Measurements from ENCODE around the gene VPS8.

The VPS8 gene

DNA sequence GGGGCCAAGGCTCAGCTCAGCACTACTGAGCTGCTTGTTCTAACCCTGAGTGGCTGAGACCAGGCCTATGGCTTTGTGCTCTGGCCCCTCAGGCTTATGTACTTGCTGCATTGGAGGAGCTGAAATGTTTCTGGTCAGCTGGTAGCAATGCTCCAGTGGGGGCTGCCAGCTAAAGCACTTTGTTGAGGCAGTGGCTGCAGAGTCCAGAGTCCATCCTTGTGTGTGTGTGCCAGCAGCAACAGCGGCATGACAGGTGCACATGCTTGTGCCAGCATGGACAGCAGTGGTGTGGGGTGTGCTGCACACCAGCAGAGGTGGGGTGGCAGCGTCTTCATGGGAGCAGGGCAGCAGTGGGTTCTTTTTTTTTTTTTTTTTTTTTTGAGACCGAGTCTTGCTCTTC lies 169.1 kb downstream of the VPS8 start:
- Histone ChIP-seq H3K79me2 (ENCODE audit: insufficient read depth, low read length) (no peaks in the 10 kb centered on the region), H3K27me3 (ENCODE audit: low read length) (no peaks in the 10 kb centered on the region), H3K27ac (ENCODE audit: low read depth, low read length) (no peak overlapping the region), H4K20me1 (ENCODE audit: low read depth, low read length) (no peaks in the 10 kb centered on the region), H3K36me3 (ENCODE audit: low read length) (no peaks in the 10 kb centered on the region), H3F3A (ENCODE audit: insufficient read depth) (no peaks in the 10 kb centered on the region), H3K9ac (ENCODE audit: low read length) (no peak overlapping the region), H3K9me2 (replicated peaks; ENCODE audit: insufficient read depth, low read length) (no peaks in the 10 kb centered on the region), H3K4me3 (ENCODE audit: insufficient read depth, low read length, poor library complexity, severe bottlenecking) (no peak overlapping the region), H3K4me2 (ENCODE audit: low read depth, low read length, poor library complexity, severe bottlenecking) (no peak overlapping the region), H3K9me3 (ENCODE audit: insufficient read depth, low read length) (no peaks in the 10 kb centered on the region), H2AFZ (ENCODE audit: low read depth, low read length, severe bottlenecking) (no peak overlapping the region)
- no peak for TF ChIP-seq EZH2phosphoT487 (conservative IDR thresholded peaks at IDR 0.05; ENCODE audit: low read length)
- TF ChIP-seq, protein P1, sequence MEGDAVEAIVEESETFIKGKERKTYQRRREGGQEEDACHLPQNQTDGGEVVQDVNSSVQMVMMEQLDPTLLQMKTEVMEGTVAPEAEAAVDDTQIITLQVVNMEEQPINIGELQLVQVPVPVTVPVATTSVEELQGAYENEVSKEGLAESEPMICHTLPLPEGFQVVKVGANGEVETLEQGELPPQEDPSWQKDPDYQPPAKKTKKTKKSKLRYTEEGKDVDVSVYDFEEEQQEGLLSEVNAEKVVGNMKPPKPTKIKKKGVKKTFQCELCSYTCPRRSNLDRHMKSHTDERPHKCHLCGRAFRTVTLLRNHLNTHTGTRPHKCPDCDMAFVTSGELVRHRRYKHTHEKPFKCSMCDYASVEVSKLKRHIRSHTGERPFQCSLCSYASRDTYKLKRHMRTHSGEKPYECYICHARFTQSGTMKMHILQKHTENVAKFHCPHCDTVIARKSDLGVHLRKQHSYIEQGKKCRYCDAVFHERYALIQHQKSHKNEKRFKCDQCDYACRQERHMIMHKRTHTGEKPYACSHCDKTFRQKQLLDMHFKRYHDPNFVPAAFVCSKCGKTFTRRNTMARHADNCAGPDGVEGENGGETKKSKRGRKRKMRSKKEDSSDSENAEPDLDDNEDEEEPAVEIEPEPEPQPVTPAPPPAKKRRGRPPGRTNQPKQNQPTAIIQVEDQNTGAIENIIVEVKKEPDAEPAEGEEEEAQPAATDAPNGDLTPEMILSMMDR (IDR thresholded peaks at IDR 0.05; ENCODE audit: insufficient read depth, low read length, poor library complexity, severe bottlenecking), result no peak

GRCh38 chr3:184982076-184982475 lies 170.1 kb downstream of the VPS8 start:
- Histone ChIP-seq H3K27me3 (ENCODE audit: low read length) (no peaks in the 10 kb centered on the region), H3F3A (ENCODE audit: insufficient read depth) (no peaks in the 10 kb centered on the region), H2AFZ (ENCODE audit: low read depth, low read length, severe bottlenecking) (no peak overlapping the region), H3K4me2 (ENCODE audit: low read depth, low read length, poor library complexity, severe bottlenecking) (no peak overlapping the region), H3K9me3 (ENCODE audit: insufficient read depth, low read length) (no peaks in the 10 kb centered on the region), H3K79me2 (ENCODE audit: insufficient read depth, low read length) (no peaks in the 10 kb centered on the region), H3K9me2 (replicated peaks; ENCODE audit: insufficient read depth, low read length) (no peaks in the 10 kb centered on the region), H3K36me3 (ENCODE audit: low read length) (no peaks in the 10 kb centered on the region), H3K27ac (ENCODE audit: low read depth, low read length) (no peak overlapping the region), H4K20me1 (ENCODE audit: low read depth, low read length) (no peaks in the 10 kb centered on the region), H3K9ac (ENCODE audit: low read length) (no peak overlapping the region), H3K4me3 (ENCODE audit: insufficient read depth, low read length, poor library complexity, severe bottlenecking) (no peak overlapping the region)
- no peak for TF ChIP-seq EZH2phosphoT487 (conservative IDR thresholded peaks at IDR 0.05; ENCODE audit: low read length)
- TF ChIP-seq, protein P1 (IDR thresholded peaks at IDR 0.05; ENCODE audit: insufficient read depth, low read length, poor library complexity, severe bottlenecking), result no peak

DNA sequence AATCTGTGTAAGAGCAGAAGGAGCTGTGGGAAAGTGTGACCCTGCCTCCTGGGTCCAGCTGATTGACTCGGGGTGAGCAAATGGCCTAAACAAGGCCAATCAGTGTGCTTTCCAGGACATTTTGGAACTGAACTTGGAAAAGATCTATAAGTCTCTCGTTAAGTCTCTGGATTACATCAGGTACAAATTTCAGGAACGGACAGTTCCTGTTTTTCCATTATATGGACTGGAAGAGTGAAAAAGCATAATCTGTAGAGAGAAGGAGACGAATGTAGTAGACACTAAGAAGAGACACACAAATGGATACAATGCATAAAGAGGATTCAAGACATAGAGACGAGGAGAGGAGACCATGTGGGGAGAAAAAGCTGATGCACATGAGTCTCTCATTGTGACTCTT lies 173.6 kb downstream of the VPS8 start:
- no peaks in the 10 kb centered on the region for H4K20me1 ChIP-seq (ENCODE audit: low read depth, low read length)
- no peaks in the 10 kb centered on the region for H3K27me3 ChIP-seq (ENCODE audit: low read length)
- no peaks in the 10 kb centered on the region for H3K9me3 ChIP-seq (ENCODE audit: insufficient read depth, low read length)
- H3K9me2 ChIP-seq (replicated peaks; ENCODE audit: insufficient read depth, low read length), result no peaks in the 10 kb centered on the region
- TF ChIP-seq EZH2phosphoT487 (conservative IDR thresholded peaks at IDR 0.05; ENCODE audit: low read length), result no peak
- TF ChIP-seq, protein P1 (IDR thresholded peaks at IDR 0.05; ENCODE audit: insufficient read depth, low read length, poor library complexity, severe bottlenecking), result no peak
- H3K9ac ChIP-seq (ENCODE audit: low read length), result no peak overlapping the region
- no peak overlapping the region for H2AFZ ChIP-seq (ENCODE audit: low read depth, low read length, severe bottlenecking)
- H3K79me2 ChIP-seq (ENCODE audit: insufficient read depth, low read length), result no peaks in the 10 kb centered on the region
- no peak overlapping the region for H3K4me3 ChIP-seq (ENCODE audit: insufficient read depth, low read length, poor library complexity, severe bottlenecking)
- H3F3A ChIP-seq (ENCODE audit: insufficient read depth), result no peaks in the 10 kb centered on the region
- no peak overlapping the region for H3K4me2 ChIP-seq (ENCODE audit: low read depth, low read length, poor library complexity, severe bottlenecking)
- H3K27ac ChIP-seq (ENCODE audit: low read depth, low read length), result no peak overlapping the region
- no peaks in the 10 kb centered on the region for H3K36me3 ChIP-seq (ENCODE audit: low read length)

Data from SU-DHL-6 (cell line).